ENCODE data around the gene SLC16A12.

The SLC16A12 gene, protein sequence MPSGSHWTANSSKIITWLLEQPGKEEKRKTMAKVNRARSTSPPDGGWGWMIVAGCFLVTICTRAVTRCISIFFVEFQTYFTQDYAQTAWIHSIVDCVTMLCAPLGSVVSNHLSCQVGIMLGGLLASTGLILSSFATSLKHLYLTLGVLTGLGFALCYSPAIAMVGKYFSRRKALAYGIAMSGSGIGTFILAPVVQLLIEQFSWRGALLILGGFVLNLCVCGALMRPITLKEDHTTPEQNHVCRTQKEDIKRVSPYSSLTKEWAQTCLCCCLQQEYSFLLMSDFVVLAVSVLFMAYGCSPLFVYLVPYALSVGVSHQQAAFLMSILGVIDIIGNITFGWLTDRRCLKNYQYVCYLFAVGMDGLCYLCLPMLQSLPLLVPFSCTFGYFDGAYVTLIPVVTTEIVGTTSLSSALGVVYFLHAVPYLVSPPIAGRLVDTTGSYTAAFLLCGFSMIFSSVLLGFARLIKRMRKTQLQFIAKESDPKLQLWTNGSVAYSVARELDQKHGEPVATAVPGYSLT
- 0 to 0.42 (median 0) reads per million in 9 experiments for total RNA-seq

DNA sequence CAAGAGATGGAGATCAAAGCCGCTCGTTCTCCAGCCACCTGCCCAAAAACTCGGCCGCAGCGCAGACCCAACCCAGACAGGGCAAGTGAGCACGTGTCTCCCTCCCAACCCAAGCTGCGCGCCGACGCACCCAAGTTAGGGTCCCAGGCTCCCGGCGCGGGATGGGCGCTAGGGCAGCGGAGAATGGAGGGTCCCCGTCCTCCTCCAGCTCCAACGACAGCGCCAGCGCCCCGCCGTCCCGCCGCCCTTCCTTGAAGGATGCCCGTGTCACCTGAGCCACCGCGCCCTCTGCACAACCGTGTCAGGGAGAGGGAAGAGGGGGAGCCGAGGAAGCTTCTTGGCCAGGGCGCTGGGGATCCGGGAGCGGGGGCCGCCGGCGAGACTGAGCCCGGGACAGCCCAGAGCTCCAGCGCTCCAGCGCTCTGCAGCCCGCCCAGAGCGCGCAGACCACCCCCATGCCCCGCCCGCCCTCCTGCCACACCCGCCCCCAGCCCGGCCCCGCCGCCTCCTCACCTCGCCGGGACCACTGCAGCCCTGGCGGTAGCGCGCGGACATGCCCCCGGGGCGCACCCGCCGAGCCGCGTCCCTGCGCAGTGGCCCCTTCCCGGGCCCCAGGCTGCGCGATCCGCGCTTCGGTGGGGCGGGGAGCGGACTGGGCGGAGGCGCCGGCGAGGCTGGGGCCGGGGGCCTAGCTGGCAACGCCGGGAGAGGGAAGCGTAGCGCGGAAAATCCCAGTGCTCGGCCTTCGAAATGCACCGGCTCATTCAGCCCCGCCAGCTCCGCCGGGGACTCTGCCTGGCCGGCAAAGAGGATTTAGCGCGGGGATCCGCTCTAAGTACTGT lies at the start of gene SLC16A12:
TSS of gene SLC16A12 (minus strand) at position 424 of the 842 bp plus-strand sequence. CDS start 73,016 bp downstream, outside the sequence.
- ATAC-seq (replicated peaks) (no peak), DNase-seq (no peak)
- Mint-ChIP-seq H3K27me3 (peaks cover 68 to 75% of the 10 kb centered on the region in 2 donors), H3K4me1 (ENCODE audit: low read depth in 2 of 2) (peaks cover 5 to 6% of the 10 kb centered on the region in 2 donors), H3K4me3 (peak within 1 kb of the TSS in 1 of 2 donors; percentile 9), H3K27ac (no peak within 1 kb of the TSS), H3K36me3 (ENCODE audit: insufficient read depth) (no peaks in the 10 kb centered on the region), H3K9me3 (no peaks in the 10 kb centered on the region)

DNA sequence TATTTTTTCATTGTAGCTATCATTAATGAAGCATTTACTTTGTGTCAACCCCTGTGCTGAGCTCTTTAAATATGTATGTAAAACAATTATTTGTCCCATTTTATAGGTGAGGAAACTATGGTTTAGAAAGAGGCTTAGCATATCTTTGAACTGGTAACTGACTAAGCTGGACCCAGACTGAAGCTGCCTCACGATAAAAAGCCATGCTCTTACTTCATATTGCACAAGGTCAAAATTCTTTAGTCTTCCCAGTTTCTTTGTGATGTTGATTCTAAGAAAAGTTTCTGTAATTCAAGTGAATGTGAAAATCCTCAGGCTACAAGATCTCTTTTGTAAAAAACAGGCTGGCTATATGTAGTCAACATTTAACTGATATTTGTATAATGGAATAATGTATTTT lies 46.6 kb upstream of the SLC16A12 start:
- H3K4me3 Mint-ChIP-seq: no peak overlapping the region
- H3K36me3 Mint-ChIP-seq (ENCODE audit: insufficient read depth): no peaks in the 10 kb centered on the region
- ATAC-seq (replicated peaks): no peak
- peaks cover 0 to 6% of the 10 kb centered on the region in 2 donors for H3K27me3 Mint-ChIP-seq
- no peak for DNase-seq
- H3K4me1 Mint-ChIP-seq (ENCODE audit: low read depth in 2 of 2): no peaks in the 10 kb centered on the region
- no peaks in the 10 kb centered on the region for H3K9me3 Mint-ChIP-seq
- H3K27ac Mint-ChIP-seq: no peak overlapping the region

DNA sequence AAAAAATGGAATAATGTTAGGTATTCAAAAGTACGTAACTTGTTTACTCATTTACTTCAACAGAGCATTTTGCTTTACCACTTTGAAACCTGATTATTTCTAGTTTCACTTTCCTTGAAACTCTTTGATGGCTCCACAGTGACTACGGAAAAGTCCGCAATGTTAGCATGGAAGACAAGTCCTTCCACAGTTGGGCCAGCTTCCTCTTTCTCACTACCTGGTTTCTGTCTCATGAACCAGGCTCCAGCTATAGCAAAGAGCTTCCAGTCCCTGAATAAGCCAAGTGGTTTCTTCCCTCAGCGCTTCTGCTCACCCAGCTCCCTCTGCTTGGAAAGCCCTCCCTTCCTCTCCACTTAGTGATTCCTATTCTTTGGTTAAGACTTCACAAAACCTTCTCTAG lies 44.8 kb upstream of the SLC16A12 start:
- Mint-ChIP-seq H3K27ac (no peak overlapping the region), H3K36me3 (ENCODE audit: insufficient read depth) (no peaks in the 10 kb centered on the region), H3K4me3 (no peak overlapping the region), H3K27me3 (peaks cover 0 to 6% of the 10 kb centered on the region in 2 donors), H3K4me1 (ENCODE audit: low read depth in 2 of 2) (no peaks in the 10 kb centered on the region), H3K9me3 (no peaks in the 10 kb centered on the region)
- DNase-seq (no peak), ATAC-seq (replicated peaks) (no peak)

DNA sequence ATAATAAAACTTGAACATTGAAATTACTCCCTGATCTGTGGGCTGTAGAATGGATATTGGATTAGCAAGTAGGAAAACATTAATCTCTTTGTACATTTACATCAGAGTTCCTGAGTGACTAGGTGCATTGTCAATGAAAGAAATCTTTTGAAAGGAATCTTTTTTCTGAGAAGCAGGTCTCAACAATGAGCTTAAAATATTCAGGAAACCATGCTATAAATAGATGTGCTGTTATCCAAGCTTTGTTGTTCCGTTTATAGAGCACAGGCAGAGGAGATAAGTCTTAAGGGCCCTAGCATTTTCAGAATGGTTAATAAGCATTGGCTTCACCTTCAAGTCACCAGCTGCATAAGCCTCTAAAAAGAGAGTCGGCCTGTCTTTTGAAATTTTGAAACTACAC lies 41.3 kb upstream of the SLC16A12 start:
- no peaks in the 10 kb centered on the region for H3K4me1 Mint-ChIP-seq (ENCODE audit: low read depth in 2 of 2)
- no peak for DNase-seq
- no peaks in the 10 kb centered on the region for H3K9me3 Mint-ChIP-seq
- no peak overlapping the region for H3K4me3 Mint-ChIP-seq
- H3K27me3 Mint-ChIP-seq: peaks cover 0 to 6% of the 10 kb centered on the region in 2 donors
- H3K27ac Mint-ChIP-seq: no peak overlapping the region
- ATAC-seq (replicated peaks): no peak
- no peaks in the 10 kb centered on the region for H3K36me3 Mint-ChIP-seq (ENCODE audit: insufficient read depth)

DNA sequence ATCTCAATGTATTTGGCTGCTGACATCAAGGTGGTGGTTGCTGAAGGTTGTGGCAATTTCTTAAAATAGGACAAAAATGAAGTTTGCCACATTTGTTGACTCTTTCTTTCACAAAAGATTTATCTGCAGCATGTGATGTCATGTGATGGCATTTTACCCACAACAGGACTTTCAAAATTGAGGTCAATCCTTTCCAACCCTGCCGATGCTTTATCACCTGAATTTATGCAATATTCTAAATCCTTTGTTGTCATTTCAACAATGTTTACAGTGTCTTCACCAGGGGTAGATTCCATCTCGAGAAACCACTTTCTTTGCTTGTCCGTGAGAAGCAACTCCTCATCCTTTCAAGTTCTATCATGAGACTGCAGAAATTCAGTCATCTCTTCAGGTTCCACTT lies 40.6 kb upstream of the SLC16A12 start:
- Mint-ChIP-seq H3K27ac (no peak overlapping the region), H3K27me3 (peaks cover 0 to 6% of the 10 kb centered on the region in 2 donors), H3K36me3 (ENCODE audit: insufficient read depth) (no peaks in the 10 kb centered on the region), H3K4me1 (ENCODE audit: low read depth in 2 of 2) (no peaks in the 10 kb centered on the region), H3K9me3 (no peaks in the 10 kb centered on the region), H3K4me3 (no peak overlapping the region)
- ATAC-seq (replicated peaks) (no peak), DNase-seq (no peak)

DNA sequence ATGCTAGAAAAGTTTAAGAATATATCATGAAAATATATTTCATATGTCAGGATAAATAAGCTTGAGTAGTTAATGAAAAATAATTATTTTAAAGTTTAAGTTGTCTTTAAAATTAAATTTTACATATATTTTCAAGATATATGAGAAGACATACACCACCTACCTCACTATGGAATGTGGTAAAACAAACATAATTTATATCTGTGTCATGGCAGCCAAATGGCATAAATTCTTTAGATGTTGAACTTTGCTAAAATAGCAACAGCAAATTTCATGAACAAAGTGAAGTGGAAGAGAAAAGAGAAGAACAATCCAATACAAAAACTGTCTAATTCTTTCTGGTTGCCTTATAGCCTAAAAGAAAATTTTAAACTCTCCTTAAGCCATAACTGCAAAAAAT lies 39.6 kb upstream of the SLC16A12 start:
- H3K4me1 Mint-ChIP-seq (ENCODE audit: low read depth in 2 of 2): no peaks in the 10 kb centered on the region
- no peak for ATAC-seq (replicated peaks)
- H3K27me3 Mint-ChIP-seq: no peaks in the 10 kb centered on the region
- H3K9me3 Mint-ChIP-seq: no peaks in the 10 kb centered on the region
- H3K4me3 Mint-ChIP-seq: no peak overlapping the region
- no peak overlapping the region for H3K27ac Mint-ChIP-seq
- DNase-seq: no peak
- H3K36me3 Mint-ChIP-seq (ENCODE audit: insufficient read depth): no peaks in the 10 kb centered on the region

DNA sequence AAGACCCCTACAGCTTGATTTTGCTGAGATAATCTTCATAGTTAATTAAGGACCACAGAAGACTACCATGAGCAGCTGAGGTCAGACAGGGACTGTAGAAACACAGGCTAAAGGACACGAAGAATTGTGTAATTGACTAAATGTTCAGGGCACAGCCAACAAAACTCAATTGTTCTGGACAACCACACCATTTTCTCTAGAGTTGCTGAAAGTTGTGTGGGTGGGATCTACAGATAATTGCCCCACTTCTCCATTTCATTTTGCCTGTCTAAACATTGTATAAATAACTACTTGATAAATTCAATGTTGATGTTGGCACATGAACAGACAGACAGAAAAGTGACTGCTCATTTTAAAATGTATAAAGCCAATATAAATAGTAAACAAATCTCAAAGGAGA lies 39.0 kb upstream of the SLC16A12 start:
- no peak for DNase-seq
- ATAC-seq (replicated peaks): no peak
- no peaks in the 10 kb centered on the region for H3K36me3 Mint-ChIP-seq (ENCODE audit: insufficient read depth)
- H3K4me1 Mint-ChIP-seq (ENCODE audit: low read depth in 2 of 2): no peaks in the 10 kb centered on the region
- H3K27ac Mint-ChIP-seq: no peak overlapping the region
- no peaks in the 10 kb centered on the region for H3K27me3 Mint-ChIP-seq
- no peak overlapping the region for H3K4me3 Mint-ChIP-seq
- H3K9me3 Mint-ChIP-seq: no peaks in the 10 kb centered on the region

DNA sequence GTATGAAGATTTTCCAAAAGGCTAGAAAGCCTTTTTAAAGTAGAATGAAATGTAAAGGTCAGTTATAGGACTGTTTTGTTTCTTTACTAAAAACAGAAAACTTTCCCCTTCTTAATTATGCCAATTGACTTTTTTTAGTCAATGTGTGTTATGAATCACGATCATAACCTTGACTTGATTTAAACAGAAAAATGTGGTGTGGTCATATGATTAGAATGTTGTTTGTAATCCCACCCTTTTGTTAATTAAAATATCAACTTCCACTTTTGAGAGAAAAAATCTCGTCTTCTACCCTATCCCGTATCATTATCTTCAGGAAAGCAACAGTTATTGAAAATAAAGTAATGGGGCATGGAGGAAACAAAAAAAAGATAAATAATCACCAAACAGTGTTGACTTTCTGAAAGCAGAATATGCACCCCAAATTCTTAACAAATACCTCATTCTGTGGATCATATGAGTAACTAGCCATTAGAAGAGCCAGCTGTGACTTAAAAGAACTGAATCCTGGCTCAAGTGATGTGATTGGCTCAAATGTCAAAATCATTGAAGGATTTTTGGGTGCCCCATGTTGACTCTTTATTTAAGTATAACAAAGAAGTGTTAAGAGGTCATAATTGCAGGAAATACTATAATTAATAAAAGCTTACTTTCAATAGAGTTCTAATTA lies 32.3 kb upstream of the SLC16A12 start:
- no peak for ATAC-seq (replicated peaks)
- Mint-ChIP-seq H3K27ac (no peak overlapping the region), H3K36me3 (ENCODE audit: insufficient read depth) (no peaks in the 10 kb centered on the region), H3K27me3 (peaks cover 15 to 24% of the 10 kb centered on the region in 2 donors), H3K9me3 (no peaks in the 10 kb centered on the region), H3K4me3 (no peak overlapping the region), H3K4me1 (ENCODE audit: low read depth in 2 of 2) (no peaks in the 10 kb centered on the region)
- DNase-seq: no peak

DNA sequence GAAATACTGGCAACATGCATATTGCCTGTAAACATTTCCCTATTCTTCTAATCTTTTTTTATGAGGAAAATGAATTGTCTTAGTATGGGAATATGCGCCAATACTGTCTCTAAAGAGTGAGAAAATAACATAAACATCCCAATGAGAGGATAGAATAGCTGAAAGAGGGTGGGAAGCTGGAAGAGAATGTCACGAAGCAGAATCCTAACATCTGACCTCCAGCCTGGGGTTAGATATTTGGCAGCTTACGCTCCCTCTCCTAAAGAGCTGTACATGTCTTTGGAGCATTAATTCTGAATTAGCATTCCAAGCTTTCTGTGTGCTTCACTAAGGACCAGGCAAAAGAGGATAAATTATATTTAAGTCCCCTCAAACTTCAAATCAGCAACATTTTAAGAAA lies 31.6 kb upstream of the SLC16A12 start:
- Mint-ChIP-seq H3K4me3 (no peak overlapping the region), H3K9me3 (no peaks in the 10 kb centered on the region), H3K27me3 (peaks cover 15 to 24% of the 10 kb centered on the region in 2 donors), H3K36me3 (ENCODE audit: insufficient read depth) (no peaks in the 10 kb centered on the region), H3K27ac (no peak overlapping the region), H3K4me1 (ENCODE audit: low read depth in 2 of 2) (no peaks in the 10 kb centered on the region)
- ATAC-seq (replicated peaks) (no peak), DNase-seq (no peak)

DNA sequence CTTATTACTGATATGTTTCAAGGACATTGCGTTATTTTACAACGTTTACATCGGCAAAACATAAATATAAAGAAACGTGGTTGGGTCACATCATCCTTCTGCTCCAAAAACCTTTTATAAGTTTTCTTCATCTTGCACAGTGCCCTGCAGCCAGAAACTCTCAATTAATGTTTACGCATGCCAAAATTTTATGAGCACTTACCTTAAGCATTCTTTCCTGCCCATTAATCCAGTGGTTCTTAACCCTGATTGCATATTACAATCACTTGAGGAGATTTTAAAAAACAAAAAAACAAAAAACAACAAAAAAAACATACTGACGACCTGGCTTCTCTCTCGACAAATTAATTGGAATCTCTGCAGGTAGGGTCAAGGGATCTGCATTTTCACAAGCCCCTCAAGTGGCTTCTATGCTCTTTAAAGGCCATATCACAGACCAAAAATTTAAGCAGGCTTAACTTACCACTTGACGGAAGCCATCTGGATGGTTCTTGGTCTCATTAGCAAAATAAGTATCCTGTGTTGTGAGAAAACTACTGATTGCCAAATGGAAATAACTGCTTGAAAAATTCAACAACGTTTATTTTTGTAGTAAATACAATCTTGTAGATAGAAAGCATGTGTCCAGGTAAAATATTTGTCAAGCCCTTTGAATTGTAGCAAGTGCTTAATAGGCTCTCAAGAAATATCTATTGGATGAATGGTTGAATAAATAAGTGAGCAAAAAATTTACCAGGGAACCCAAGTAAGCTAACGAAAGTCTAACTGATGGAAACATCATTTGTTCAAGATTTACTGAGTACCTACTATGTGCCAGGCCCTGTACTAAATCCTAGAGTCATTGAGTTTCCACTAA lies 30.9 kb upstream of the SLC16A12 start:
- Mint-ChIP-seq H3K27me3 (peaks cover 15 to 24% of the 10 kb centered on the region in 2 donors), H3K36me3 (ENCODE audit: insufficient read depth) (no peaks in the 10 kb centered on the region), H3K4me3 (no peak overlapping the region)

DNA sequence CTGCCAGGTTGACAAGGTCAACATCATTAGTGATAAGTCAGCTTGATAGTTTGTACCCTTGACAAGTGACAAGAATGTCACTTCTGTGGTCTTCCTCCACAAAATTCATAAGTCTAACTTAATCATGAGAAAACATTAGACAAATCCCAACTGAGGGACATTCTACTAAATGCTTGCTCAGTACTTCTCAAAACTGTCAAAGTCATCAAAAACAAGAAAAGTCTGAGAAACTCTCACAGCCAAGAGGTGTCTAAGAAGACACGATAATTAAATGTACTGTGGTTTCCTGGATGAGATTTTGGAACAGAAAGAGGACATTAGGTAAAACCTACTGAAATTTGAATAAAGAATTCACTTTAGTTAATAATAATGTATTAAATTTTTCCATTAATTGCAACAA lies 29.8 kb upstream of the SLC16A12 start:
- no peaks in the 10 kb centered on the region for H3K9me3 Mint-ChIP-seq
- H3K36me3 Mint-ChIP-seq (ENCODE audit: insufficient read depth): no peaks in the 10 kb centered on the region
- ATAC-seq (replicated peaks) (no peak), DNase-seq (no peak)
- no peak overlapping the region for H3K27ac Mint-ChIP-seq
- H3K4me1 Mint-ChIP-seq (ENCODE audit: low read depth in 2 of 2): no peaks in the 10 kb centered on the region
- H3K4me3 Mint-ChIP-seq: no peak overlapping the region
- H3K27me3 Mint-ChIP-seq: peaks cover 15 to 24% of the 10 kb centered on the region in 2 donors

More for the DNA sequence above, 30.9 kb upstream of the SLC16A12 start:
- no peak for ATAC-seq (replicated peaks)
- Mint-ChIP-seq H3K9me3 (no peaks in the 10 kb centered on the region), H3K27ac (no peak overlapping the region), H3K4me1 (ENCODE audit: low read depth in 2 of 2) (no peaks in the 10 kb centered on the region)
- DNase-seq: no peak

DNA sequence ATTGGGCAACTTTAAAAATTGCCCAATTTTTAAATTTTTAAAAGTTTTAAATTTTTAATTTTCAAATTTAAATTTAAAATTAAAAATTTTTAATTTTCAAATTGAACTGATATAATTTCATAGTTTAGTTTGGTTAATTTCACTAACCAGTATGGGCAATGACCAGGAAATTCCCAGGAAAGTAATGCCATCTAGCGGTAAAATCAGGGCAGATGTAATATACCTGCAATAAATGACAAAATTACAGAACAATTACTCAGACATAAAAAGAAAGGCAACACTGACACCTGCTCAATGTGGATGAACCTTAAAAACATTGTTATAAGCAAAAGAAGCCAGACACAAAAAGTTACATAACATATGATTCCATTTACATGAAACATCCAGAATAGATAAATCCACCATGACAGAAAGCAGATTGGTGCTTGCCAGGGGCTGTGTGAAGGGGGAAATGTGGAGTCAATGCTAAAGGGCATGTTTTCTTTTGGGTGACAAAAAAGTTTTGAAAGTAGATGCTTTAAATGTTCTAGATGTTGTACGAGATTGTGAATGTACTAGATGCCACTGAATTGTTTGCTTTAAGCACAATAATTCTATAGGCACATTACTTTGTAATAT lies 28.6 kb upstream of the SLC16A12 start:
- DNase-seq (peak; percentile 16 to 20 (median 20)), ATAC-seq (replicated peaks) (peak; percentile 73)
- Mint-ChIP-seq H3K4me1 (ENCODE audit: low read depth in 2 of 2) (no peaks in the 10 kb centered on the region), H3K27ac (no peak overlapping the region), H3K9me3 (no peaks in the 10 kb centered on the region), H3K36me3 (ENCODE audit: insufficient read depth) (no peaks in the 10 kb centered on the region), H3K4me3 (no peak overlapping the region), H3K27me3 (peaks cover 20 to 32% of the 10 kb centered on the region in 2 donors)

Measured in effector memory CD8-positive, alpha-beta T cell (primary cell).